Vagina (tissue), 2 donors: Measurements from ENCODE around the gene ING2.

Experiments
- CTCF ChIP-seq, 3 experiments: fragments of 450-650 bp in 2 of 3; fragments of 200-600 bp in 1 of 3; sonication (generic) in 1 of 3; IDR thresholded peaks; one replicate each; pipeline ENCODE4 v1.5.1; 2017 to 2019; ENCODE audit warnings: antibody characterized with exemption in 3 of 3, mild to moderate bottlenecking in 2 of 3, moderate library complexity in 2 of 3
- POLR2A ChIP-seq, 2 donors: fragments of 450-650 bp; IDR thresholded peaks; one replicate each; pipeline ENCODE4 v1.6.1; 2017; ENCODE audit warnings: antibody characterized with exemption in 2 of 2, mild to moderate bottlenecking in 2 of 2, moderate library complexity in 2 of 2
- POLR2AphosphoS5 ChIP-seq, 2 donors: sonication (generic); formaldehyde crosslinking; IDR thresholded peaks; one replicate each; pipeline ENCODE4 v1.9.0; 2017; ENCODE audit warnings: antibody characterized with exemption in 2 of 2, mild to moderate bottlenecking in 2 of 2, low read depth in 1 of 2; ENCODE audit not compliant: insufficient read depth in 1 of 2

DNA sequence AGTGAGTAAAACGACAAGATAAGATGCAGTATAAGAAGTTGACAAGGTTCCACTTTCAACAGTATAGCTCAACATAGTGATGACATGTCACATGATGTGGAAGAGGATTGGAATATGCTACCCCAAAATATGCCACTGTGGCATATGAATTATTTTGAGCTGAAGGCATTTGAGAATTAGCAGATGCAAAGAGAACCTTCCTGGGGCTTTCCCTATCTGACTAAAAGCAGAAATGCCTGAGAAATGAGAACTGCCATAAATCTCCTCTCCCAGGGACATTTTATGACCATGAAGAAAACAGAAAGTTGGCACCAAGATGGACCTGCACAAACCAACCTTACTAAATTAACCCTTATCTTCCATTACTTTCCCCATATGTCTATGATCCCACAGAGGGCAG lies 35.6 kb upstream of the ING2 start:
- TF ChIP-seq CTCF (IDR thresholded peaks at IDR 0.05), result no peak
- no peak for TF ChIP-seq POLR2AphosphoS5 (IDR thresholded peaks at IDR 0.05; ENCODE audit: insufficient read depth in 1 of 2, low read depth in 1 of 2)
- no peak for TF ChIP-seq POLR2A (IDR thresholded peaks at IDR 0.05)
